Loucy (cell line): Measurements from ENCODE around the gene NDUFAF5.

Experiments
- H2AFZ ChIP-seq: fragments of 200-600 bp; sonication (generic); 2 replicates; pipeline ENCODE4 v1.6.0; 2016; ENCODE audit warnings: antibody characterized with exemption, mild to moderate bottlenecking, low read length, moderate library complexity
- H3F3A ChIP-seq: fragments of 200-600 bp; 2 replicates; pipeline ENCODE4 v1.6.0; 2016; ENCODE audit warnings: antibody characterized with exemption, low read depth, mild to moderate bottlenecking
- H3K27me3 ChIP-seq: fragments of 200-600 bp; sonication (generic); 2 replicates; pipeline ENCODE4 v1.6.1; 2014; ENCODE audit warnings: low read length, mild to moderate bottlenecking; ENCODE audit not compliant: insufficient read depth, poor library complexity, severe bottlenecking
- H3K36me3 ChIP-seq: fragments of 200-600 bp; sonication (generic); 2 replicates; pipeline ENCODE4 v1.6.1; 2016; ENCODE audit warnings: low read length; ENCODE audit not compliant: insufficient read depth
- H3K4me1 ChIP-seq: fragments of 200-600 bp; sonication (generic); 2 replicates; pipeline ENCODE4 v1.5.1; 2014; ENCODE audit warnings: low read length, mild to moderate bottlenecking; ENCODE audit not compliant: insufficient read depth, poor library complexity, severe bottlenecking
- H3K4me2 ChIP-seq: fragments of 200-600 bp; sonication (generic); 2 replicates; pipeline ENCODE4 v1.6.0; 2014; ENCODE audit warnings: antibody characterized with exemption, low read length, low read depth, mild to moderate bottlenecking; ENCODE audit not compliant: poor library complexity, severe bottlenecking
- H3K4me3 ChIP-seq: fragments of 200-600 bp; sonication (generic); 2 replicates; pipeline ENCODE4 v1.5.1; 2014; ENCODE audit warnings: low read length, mild to moderate bottlenecking, mixed read lengths; ENCODE audit not compliant: poor library complexity, severe bottlenecking
- H3K79me2 ChIP-seq: fragments of 200-600 bp; sonication (generic); 2 replicates; pipeline ENCODE4 v1.6.1; 2014; ENCODE audit warnings: low read length; ENCODE audit not compliant: insufficient read depth
- H3K9ac ChIP-seq: fragments of 200-600 bp; sonication (generic); 2 replicates; pipeline ENCODE4 v1.6.0; 2014; ENCODE audit warnings: mild to moderate bottlenecking, low read depth, low read length, moderate library complexity; ENCODE audit not compliant: poor library complexity, severe bottlenecking
- H3K9me2 ChIP-seq: fragments of 200-600 bp; sonication (generic); replicated peaks from 2 replicates; pipeline ENCODE4 v1.6.1; 2016; ENCODE audit warnings: low read depth, low read length, mixed read lengths
- H3K9me3 ChIP-seq: fragments of 200-600 bp; sonication (generic); 2 replicates; pipeline ENCODE4 v1.6.1; 2014; ENCODE audit warnings: mild to moderate bottlenecking, antibody characterized with exemption, low read length, low read depth; ENCODE audit not compliant: insufficient read depth
- H4K20me1 ChIP-seq: fragments of 200-600 bp; sonication (generic); 2 replicates; pipeline ENCODE4 v1.6.0; 2014; ENCODE audit warnings: antibody characterized with exemption, low read length, mild to moderate bottlenecking; ENCODE audit not compliant: insufficient read depth, poor library complexity, severe bottlenecking
- EZH2phosphoT487 ChIP-seq: fragments of 200-600 bp; IDR thresholded peaks from 2 replicates; pipeline ENCODE4 v1.6.1; 2018; ENCODE audit warnings: antibody characterized with exemption, mild to moderate bottlenecking, moderate library complexity, borderline replicate concordance
- TF ChIP-seq, protein P1 (sequence below): fragments of 200-600 bp; sonication (generic); conservative IDR thresholded peaks from 2 replicates; pipeline ENCODE4 v1.5.1; 2014; ENCODE audit warnings: mild to moderate bottlenecking, antibody characterized with exemption, low read length

The NDUFAF5 gene

GRCh38 chr20:13800728-13801134, 15.9 kb downstream of the NDUFAF5 start:
- Histone ChIP-seq H3K9me2 (no peaks in the 10 kb centered on the region), H3K9ac (no peak overlapping the region), H3K9me3 (no peaks in the 10 kb centered on the region), H3K4me1 (no peaks in the 10 kb centered on the region), H3K79me2 (no peaks in the 10 kb centered on the region), H3K27me3 (no peaks in the 10 kb centered on the region), H3F3A (no peaks in the 10 kb centered on the region), H3K36me3 (peaks cover 79% of the 10 kb centered on the region), H2AFZ (no peak overlapping the region), H4K20me1 (no peaks in the 10 kb centered on the region), H3K4me2 (no peak overlapping the region), H3K4me3 (no peak overlapping the region)
- TF ChIP-seq, protein P1, sequence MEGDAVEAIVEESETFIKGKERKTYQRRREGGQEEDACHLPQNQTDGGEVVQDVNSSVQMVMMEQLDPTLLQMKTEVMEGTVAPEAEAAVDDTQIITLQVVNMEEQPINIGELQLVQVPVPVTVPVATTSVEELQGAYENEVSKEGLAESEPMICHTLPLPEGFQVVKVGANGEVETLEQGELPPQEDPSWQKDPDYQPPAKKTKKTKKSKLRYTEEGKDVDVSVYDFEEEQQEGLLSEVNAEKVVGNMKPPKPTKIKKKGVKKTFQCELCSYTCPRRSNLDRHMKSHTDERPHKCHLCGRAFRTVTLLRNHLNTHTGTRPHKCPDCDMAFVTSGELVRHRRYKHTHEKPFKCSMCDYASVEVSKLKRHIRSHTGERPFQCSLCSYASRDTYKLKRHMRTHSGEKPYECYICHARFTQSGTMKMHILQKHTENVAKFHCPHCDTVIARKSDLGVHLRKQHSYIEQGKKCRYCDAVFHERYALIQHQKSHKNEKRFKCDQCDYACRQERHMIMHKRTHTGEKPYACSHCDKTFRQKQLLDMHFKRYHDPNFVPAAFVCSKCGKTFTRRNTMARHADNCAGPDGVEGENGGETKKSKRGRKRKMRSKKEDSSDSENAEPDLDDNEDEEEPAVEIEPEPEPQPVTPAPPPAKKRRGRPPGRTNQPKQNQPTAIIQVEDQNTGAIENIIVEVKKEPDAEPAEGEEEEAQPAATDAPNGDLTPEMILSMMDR = no peak
- TF ChIP-seq EZH2phosphoT487 = no peak

DNA sequence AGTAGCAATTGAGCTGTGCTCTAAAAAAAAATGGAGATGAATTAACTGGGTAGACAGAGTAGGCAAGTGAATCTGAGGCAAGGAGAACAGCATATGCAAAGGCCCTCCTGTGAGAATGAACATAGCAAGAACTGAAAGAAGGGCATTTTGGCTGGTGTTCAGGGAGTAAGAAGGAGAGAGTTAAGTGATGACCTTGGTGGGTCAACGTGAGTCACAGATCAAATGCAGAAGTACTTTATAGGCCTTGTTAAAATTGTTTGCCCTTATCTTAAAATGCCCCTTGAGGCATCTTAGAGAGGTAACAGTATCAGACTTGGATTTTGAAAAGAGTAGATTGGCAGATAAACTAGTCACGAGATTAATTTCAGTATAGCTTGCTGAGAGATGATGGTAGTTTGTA, 24.5 kb downstream of the NDUFAF5 start:
- no peak overlapping the region for H2AFZ ChIP-seq
- no peaks in the 10 kb centered on the region for H3K4me1 ChIP-seq
- H4K20me1 ChIP-seq = no peaks in the 10 kb centered on the region
- TF ChIP-seq EZH2phosphoT487 = no peak
- TF ChIP-seq, protein P1 = no peak
- H3F3A ChIP-seq = no peaks in the 10 kb centered on the region
- no peaks in the 10 kb centered on the region for H3K79me2 ChIP-seq
- H3K9ac ChIP-seq = no peak overlapping the region
- no peak overlapping the region for H3K4me2 ChIP-seq
- no peaks in the 10 kb centered on the region for H3K9me2 ChIP-seq
- H3K27me3 ChIP-seq = no peaks in the 10 kb centered on the region
- no peak overlapping the region for H3K4me3 ChIP-seq
- H3K36me3 ChIP-seq = peaks cover 73% of the 10 kb centered on the region; the same call in 1 of the 2 replicates
- no peaks in the 10 kb centered on the region for H3K9me3 ChIP-seq

DNA sequence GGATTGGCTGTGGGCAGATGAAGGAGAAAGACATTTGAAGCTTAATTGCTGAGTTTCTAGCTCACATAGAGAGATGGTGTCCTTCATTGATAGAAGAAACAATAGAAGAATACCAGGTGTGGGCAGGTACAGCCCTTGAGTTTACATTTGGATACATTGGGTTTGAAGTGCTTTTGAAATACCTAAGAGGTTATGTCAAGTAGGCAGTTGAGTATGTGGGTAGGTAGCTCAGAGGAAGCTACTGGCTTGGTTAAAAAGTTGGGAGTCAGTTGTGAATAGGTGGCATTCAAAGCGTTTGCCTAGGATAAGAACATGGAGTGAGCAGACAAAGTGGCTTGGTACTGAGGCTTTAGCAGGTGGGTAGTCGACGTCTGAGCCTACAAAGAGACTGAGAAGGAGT, 25.0 kb downstream of the NDUFAF5 start:
- Histone ChIP-seq H3K9me2 (no peaks in the 10 kb centered on the region), H3K27me3 (no peaks in the 10 kb centered on the region), H3K4me1 (no peaks in the 10 kb centered on the region), H3K4me2 (no peak overlapping the region), H3K9ac (no peak overlapping the region), H3K36me3 (peaks cover 73% of the 10 kb centered on the region; the same call in 1 of the 2 replicates), H2AFZ (no peak overlapping the region), H3K9me3 (no peaks in the 10 kb centered on the region), H3K4me3 (no peak overlapping the region), H4K20me1 (no peaks in the 10 kb centered on the region), H3K79me2 (no peaks in the 10 kb centered on the region), H3F3A (no peaks in the 10 kb centered on the region)
- no peak for TF ChIP-seq EZH2phosphoT487
- TF ChIP-seq, protein P1 = no peak
